HG03108 (cell line): Measurements from ENCODE around the gene TMED8.
"Not testable (repeated sequence)": the region's sequence is repeated elsewhere in the genome, so short reads cannot be mapped to it uniquely, and the experiment has no call there.

ENCODE experiments used
- ATAC-seq: cut with Tn5 transposase; IDR thresholded peaks from one replicate; pipeline ENCODE4 v1.9.1; 2021; ENCODE audit warnings: moderate library complexity; ENCODE audit not compliant: unreplicated experiment

Gene TMED8

GRCh38 chr14:77369285-77369684 lies 7.6 kb downstream of the TMED8 start:
- no peak for ATAC-seq

- ATAC-seq, result no peak
These were observed 12.7 kb downstream of the TMED8 start for GRCh38 chr14:77364146-77364545.

GRCh38 chr14:77359626-77360025 lies 17.3 kb downstream of the TMED8 start:
- ATAC-seq, result no peak

GRCh38 chr14:77356899-77357298 lies 20.0 kb downstream of the TMED8 start:
- ATAC-seq, result no peak

GRCh38 chr14:77355811-77356210 lies 21.1 kb downstream of the TMED8 start:
- no peak for ATAC-seq

GRCh38 chr14:77353469-77354141 lies 23.3 kb downstream of the TMED8 start:
- ATAC-seq, result no peak

GRCh38 chr14:77347751-77348150 lies 29.1 kb downstream of the TMED8 start:
- ATAC-seq, result no peak

GRCh38 chr14:77346495-77346894 lies 30.4 kb downstream of the TMED8 start:
- no peak for ATAC-seq

- ATAC-seq, result no peak
These were observed 32.4 kb downstream of the TMED8 start for GRCh38 chr14:77344377-77344996.

- no peak for ATAC-seq
These were observed 33.2 kb downstream of the TMED8 start for GRCh38 chr14:77343662-77344061.

GRCh38 chr14:77342726-77343397 lies 34.0 kb downstream of the TMED8 start:
- ATAC-seq, result no peak

- ATAC-seq, result no peak
These were observed 36.5 kb downstream of the TMED8 start for GRCh38 chr14:77340389-77340788.

GRCh38 chr14:77339407-77339806 lies 37.5 kb downstream of the TMED8 start:
- no peak for ATAC-seq

- ATAC-seq, result no peak
These were observed 38.6 kb downstream of the TMED8 start for GRCh38 chr14:77338302-77338701.

- no peak for ATAC-seq
These were observed 39.0 kb downstream of the TMED8 start for GRCh38 chr14:77337880-77338279.

- ATAC-seq, result not testable (repeated sequence)
These were observed 39.6 kb downstream of the TMED8 start for GRCh38 chr14:77337255-77337654.

- no peak for ATAC-seq
These were observed 41.3 kb downstream of the TMED8 start for GRCh38 chr14:77335576-77335975.

- no peak for ATAC-seq
These were observed 47.0 kb downstream of the TMED8 start for GRCh38 chr14:77329872-77330271.

- no peak for ATAC-seq
These were observed 49.8 kb downstream of the TMED8 start for GRCh38 chr14:77327111-77327510.

GRCh38 chr14:77325746-77326094 lies 51.2 kb downstream of the TMED8 start:
- ATAC-seq, result no peak

- ATAC-seq, result no peak
These were observed 51.8 kb downstream of the TMED8 start for GRCh38 chr14:77324816-77325745.
